HepG2 (cell line): Measurements from ENCODE around the gene ZNF431. TPM values are rescaled to one million over a fixed set of nuclear protein-coding genes. Genes with fewer than 3 reads are reported as not detected.

ENCODE experiments used
- AGO2 ChIP-seq: fragments of 200-400 bp; formaldehyde crosslinking; optimal IDR thresholded peaks from 2 replicates; pipeline ENCODE3; 2017; ENCODE audit warnings: mild to moderate bottlenecking, low read depth, low read length, moderate library complexity
- CEBPG ChIP-seq: IDR thresholded peaks from 2 replicates; pipeline ENCODE4 v1.6.1; 2016
- FOXK1 ChIP-seq: sonication (generic); formaldehyde crosslinking; IDR thresholded peaks from 2 replicates; pipeline ENCODE4 v1.4.0; 2020; ENCODE audit warnings: low read depth, missing genetic modification reagents, borderline replicate concordance
- FUBP1 ChIP-seq: sonication (generic); formaldehyde crosslinking; IDR thresholded peaks from 2 replicates; pipeline ENCODE4 v1.5.1; 2020; ENCODE audit warnings: missing genetic modification reagents, mild to moderate bottlenecking, borderline replicate concordance
- GATAD1 ChIP-seq: IDR thresholded peaks from 2 replicates; pipeline ENCODE4 v1.6.1; 2016; ENCODE audit warnings: missing genetic modification reagents, missing compliant biosample characterization
- KDM5A ChIP-seq: fragments of 200-600 bp; sonication (generic); IDR thresholded peaks from 2 replicates; pipeline ENCODE4 v1.7.0; 2018; ENCODE audit warnings: antibody characterized with exemption, mild to moderate bottlenecking, low read length, borderline replicate concordance
- KMT2B ChIP-seq: IDR thresholded peaks from 2 replicates; pipeline ENCODE4 v1.6.1; 2016; ENCODE audit warnings: missing genetic modification reagents, missing compliant biosample characterization
- MBD4 ChIP-seq: IDR thresholded peaks from 2 replicates; pipeline ENCODE4 v1.6.1; 2012; ENCODE audit warnings: low read length, inconsistent platforms, borderline replicate concordance
- MIER3 ChIP-seq: IDR thresholded peaks from 2 replicates; pipeline ENCODE4 v1.6.1; 2016; ENCODE audit warnings: missing compliant biosample characterization, borderline replicate concordance
- MLX ChIP-seq: IDR thresholded peaks from 2 replicates; pipeline ENCODE4 v1.6.1; 2016
- NFRKB ChIP-seq: fragments of 450-650 bp; IDR thresholded peaks from 2 replicates; pipeline ENCODE4 v1.6.1; 2017
- NFYC ChIP-seq: IDR thresholded peaks from 2 replicates; pipeline ENCODE4 v1.6.1; 2016; ENCODE audit warnings: missing genetic modification reagents, missing compliant biosample characterization
- POLR2AphosphoS2 ChIP-seq: IDR thresholded peaks from 2 replicates; pipeline ENCODE4 v1.6.1; 2011; ENCODE audit warnings: low read depth, low read length, improper control_type of control experiment
- PRPF4 ChIP-seq: fragments of 200-400 bp; formaldehyde crosslinking; IDR thresholded peaks from 2 replicates; pipeline ENCODE4 v1.6.1; 2016; ENCODE audit warnings: low read length, low read depth; ENCODE audit not compliant: poor library complexity, severe bottlenecking
- SAP130 ChIP-seq: IDR thresholded peaks from 2 replicates; pipeline ENCODE4 v1.6.1; 2016; ENCODE audit warnings: low read depth
- SNAI1 ChIP-seq: sonication (generic); formaldehyde crosslinking; IDR thresholded peaks from 2 replicates; pipeline ENCODE4 v1.5.0; 2020; ENCODE audit warnings: mild to moderate bottlenecking, missing genetic modification reagents, borderline replicate concordance
- SOX13 ChIP-seq, 3 experiments: fragments of 450-650 bp in 1 of 3; sonication (generic) in 1 of 3; formaldehyde crosslinking in 1 of 3; IDR thresholded peaks in 2 of 3; conservative IDR thresholded peaks in 1 of 3; 2 replicates each; pipeline versions ENCODE4 v1.5.0 to v1.6.1; 2016 to 2020; ENCODE audit warnings: antibody characterized with exemption in 1 of 3, mild to moderate bottlenecking in 1 of 3, missing compliant biosample characterization in 1 of 3, missing genetic modification reagents in 1 of 3, moderate library complexity in 1 of 3
- TCF12 ChIP-seq, 2 experiments: fragments of 450-650 bp in 1 of 2; sonication (generic) in 1 of 2; formaldehyde crosslinking in 1 of 2; IDR thresholded peaks; 2 replicates each; pipeline versions ENCODE4 v1.6.1 to v1.8.0; 2017 to 2022; ENCODE audit warnings: antibody characterized with exemption in 1 of 2, mild to moderate bottlenecking in 1 of 2, missing genetic modification reagents in 1 of 2, moderate library complexity in 1 of 2
- YEATS4 ChIP-seq: sonication (generic); formaldehyde crosslinking; IDR thresholded peaks from 2 replicates; pipeline ENCODE4 v1.4.0; 2020; ENCODE audit warnings: missing genetic modification reagents, borderline replicate concordance
- ZBTB2 ChIP-seq: sonication (generic); formaldehyde crosslinking; IDR thresholded peaks from 2 replicates; pipeline ENCODE4 v1.8.0; 2022; ENCODE audit warnings: low read depth, missing genetic modification reagents
- ZMYM2 ChIP-seq: sonication (generic); formaldehyde crosslinking; IDR thresholded peaks from 2 replicates; pipeline ENCODE4 v1.8.0; 2022; ENCODE audit warnings: mild to moderate bottlenecking, missing genetic modification reagents
- ZNF431 ChIP-seq: sonication (generic); formaldehyde crosslinking; IDR thresholded peaks from 2 replicates; pipeline ENCODE4 v1.9.0; 2022; ENCODE audit warnings: missing genetic modification reagents, low read depth, mild to moderate bottlenecking, borderline replicate concordance
- ZNF580 ChIP-seq: IDR thresholded peaks from 2 replicates; pipeline ENCODE4 v1.6.1; 2016; ENCODE audit warnings: low read depth, borderline replicate concordance
- ZNF629 ChIP-seq: sonication (generic); formaldehyde crosslinking; conservative IDR thresholded peaks from 2 replicates; pipeline ENCODE4 v1.5.0; 2020; ENCODE audit warnings: missing genetic modification reagents
- polyA plus RNA-seq, 8 experiments: library from polyadenylated mRNA; depleted of rRNA in 3 of 8; stranded (reverse) in 7 of 8; unstranded in 1 of 8; fragments of >200 nt; fragmentation: Illumina TruSeq in 4 of 8; extraction: Trizol in 4 of 8; gene quantifications; 2 replicates each; pipeline versions ENCODE4 v1.2.1 to v1.2.3, GENCODE V29; 2011 to 2016; ENCODE audit warnings: low read depth in 4 of 8, missing spikeins in 1 of 8, mixed read lengths in 1 of 8; ENCODE audit not compliant: insufficient read depth in 1 of 8
- total RNA-seq, 5 experiments: library from RNA; depleted of rRNA; stranded (reverse); fragments of >200 nt; fragmentation: Illumina TruSeq; extraction: Trizol; gene quantifications; 2 replicates each; pipeline ENCODE4 v1.2.3, GENCODE V29; 2016; ENCODE audit warnings: low read depth in 1 of 5
- TF ChIP-seq, protein P1 (sequence below): sonication (generic); formaldehyde crosslinking; IDR thresholded peaks from 2 replicates; pipeline ENCODE4 v1.9.0; 2022; ENCODE audit warnings: low read depth, missing genetic modification reagents

Gene ZNF431
- total and polyA plus RNA-seq, 2 of the 13 experiments (the other 11 are each of a cell fraction or from before 2014, with no cell fraction given), result 4.4 to 11.8 TPM

GRCh38 chr19:21141787-21142464 is at the start of gene ZNF431 (continued):
- TF ChIP-seq FUBP1 (CRISPR knock-in tag), result no peak
- TF ChIP-seq, protein P1, sequence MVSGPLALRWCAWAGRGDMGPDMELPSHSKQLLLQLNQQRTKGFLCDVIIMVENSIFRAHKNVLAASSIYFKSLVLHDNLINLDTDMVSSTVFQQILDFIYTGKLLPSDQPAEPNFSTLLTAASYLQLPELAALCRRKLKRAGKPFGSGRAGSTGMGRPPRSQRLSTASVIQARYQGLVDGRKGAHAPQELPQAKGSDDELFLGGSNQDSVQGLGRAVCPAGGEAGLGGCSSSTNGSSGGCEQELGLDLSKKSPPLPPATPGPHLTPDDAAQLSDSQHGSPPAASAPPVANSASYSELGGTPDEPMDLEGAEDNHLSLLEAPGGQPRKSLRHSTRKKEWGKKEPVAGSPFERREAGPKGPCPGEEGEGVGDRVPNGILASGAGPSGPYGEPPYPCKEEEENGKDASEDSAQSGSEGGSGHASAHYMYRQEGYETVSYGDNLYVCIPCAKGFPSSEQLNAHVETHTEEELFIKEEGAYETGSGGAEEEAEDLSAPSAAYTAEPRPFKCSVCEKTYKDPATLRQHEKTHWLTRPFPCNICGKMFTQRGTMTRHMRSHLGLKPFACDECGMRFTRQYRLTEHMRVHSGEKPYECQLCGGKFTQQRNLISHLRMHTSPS, result no peak
- no peak for TF ChIP-seq ZBTB2
- TF ChIP-seq ZNF431 (CRISPR knock-in tag), result no peak
- peak; percentile 96 for TF ChIP-seq SAP130 (CRISPR knock-in tag)
- TF ChIP-seq NFYC, result peak; percentile 94
- peak; percentile 79 for TF ChIP-seq GATAD1
- TF ChIP-seq MLX, result no peak
- TF ChIP-seq SNAI1 (CRISPR knock-in tag), result no peak
- TF ChIP-seq ZNF580 (CRISPR knock-in tag), result no peak
- peak; percentile 53; the same call in 1 of the 2 replicates for TF ChIP-seq KDM5A
- no peak for TF ChIP-seq SOX13 (IDR thresholded peaks at IDR 0.05)
- TF ChIP-seq SOX13 (CRISPR knock-in tag; conservative IDR thresholded peaks at IDR 0.05 in 1 of 2, IDR thresholded peaks at IDR 0.05 in 1 of 2), result no peak
- no peak for TF ChIP-seq TCF12 (IDR thresholded peaks at IDR 0.05)
- no peak for TF ChIP-seq TCF12 (CRISPR knock-in tag; IDR thresholded peaks at IDR 0.05)
- TF ChIP-seq CEBPG (CRISPR knock-in tag), result 0 out of 2 replicates have a peak, but pooled peaks have one; percentile 22
- TF ChIP-seq KMT2B (CRISPR knock-in tag), result peak; percentile 75; the same call in 1 of the 2 replicates
- no peak for TF ChIP-seq YEATS4
- no peak for TF ChIP-seq MIER3
- TF ChIP-seq POLR2AphosphoS2, result no peak
- TF ChIP-seq MBD4, result no peak
- no peak for TF ChIP-seq ZNF629 (CRISPR knock-in tag)
- no peak for TF ChIP-seq FOXK1
- no peak for TF ChIP-seq AGO2
- TF ChIP-seq NFRKB, result no peak
- no peak for TF ChIP-seq PRPF4
- no peak for TF ChIP-seq ZMYM2
